Measurements from ENCODE around the gene TMEM80. TPM values are rescaled to one million over a fixed set of nuclear protein-coding genes. Genes with fewer than 3 reads are reported as not detected.

TMEM80 gene
- total and polyA plus RNA-seq, 9 of the 15 experiments (the other 6 are each of a cell fraction or from before 2014, with no cell fraction given), result 5.1 to 30.1 (median 12.4) TPM

GRCh38 chr11:727859-728748 is 32.5 kb downstream of the TMEM80 start (continued):
- TF ChIP-seq NR2C2 (CRISPR knock-in tag; IDR thresholded peaks at IDR 0.05) (peak; percentile 18; the same call in 1 of the 2 replicates), NR2C2 (tag; IDR thresholded peaks at IDR 0.05) (no peak; the same call in 1 of the 2 replicates), ZBTB7A (IDR thresholded peaks at IDR 0.05; ENCODE audit: borderline replicate concordance, control insufficient read depth, low read depth, low read length) (peak; percentile 78; the same call in 1 of the 2 replicates), ARID4B (CRISPR knock-in tag; IDR thresholded peaks at IDR 0.05) (peak; percentile 71), ZMIZ1 (IDR thresholded peaks at IDR 0.05; ENCODE audit: low read depth in 2 of 2, low read length in 2 of 2) (peak in 1 of 2 experiments; percentile 36; a peak in 1 of 4 replicates), USF1 (CRISPR knock-in tag; IDR thresholded peaks at IDR 0.05) (peak; percentile 91), EP400 (IDR thresholded peaks at IDR 0.05) (peak; percentile 64), USF2 (CRISPR knock-in tag; IDR thresholded peaks at IDR 0.05) (peak; percentile 69), DACH1 (IDR thresholded peaks at IDR 0.05; ENCODE audit: partially characterized antibody) (peak; percentile 50), MLLT1 (IDR thresholded peaks at IDR 0.05) (0 out of 4 replicates have a peak, but pooled peaks of 1 of the 2 experiments have one; percentile 71), FOXP4 (CRISPR knock-in tag; IDR thresholded peaks at IDR 0.05; ENCODE audit: borderline replicate concordance) (no peak)
